ENCODE data around the gene PDE4D.
A peak's percentile ranks its signal among the peaks of the same experiment; 100 is the strongest.

PDE4D gene

DNA sequence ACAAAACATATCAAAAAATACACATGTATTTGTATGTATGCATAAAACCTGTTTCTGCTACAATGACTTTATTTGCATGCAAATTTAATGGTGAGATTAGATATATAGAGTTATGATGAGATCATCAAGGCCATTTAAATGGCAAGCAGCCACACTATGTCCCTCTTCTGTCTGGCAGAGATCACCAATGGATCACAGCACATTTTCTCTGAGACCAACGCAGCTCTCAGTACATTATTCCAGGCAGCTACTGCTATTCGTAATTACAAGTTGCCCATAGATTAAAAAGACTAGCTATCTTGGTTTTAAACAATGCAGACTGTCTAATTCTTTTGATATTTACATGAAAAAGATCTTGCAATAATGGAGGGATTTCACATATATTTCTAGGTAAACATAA is 629.5 kb downstream of the PDE4D start:
- DNase-seq = no peak

DNA sequence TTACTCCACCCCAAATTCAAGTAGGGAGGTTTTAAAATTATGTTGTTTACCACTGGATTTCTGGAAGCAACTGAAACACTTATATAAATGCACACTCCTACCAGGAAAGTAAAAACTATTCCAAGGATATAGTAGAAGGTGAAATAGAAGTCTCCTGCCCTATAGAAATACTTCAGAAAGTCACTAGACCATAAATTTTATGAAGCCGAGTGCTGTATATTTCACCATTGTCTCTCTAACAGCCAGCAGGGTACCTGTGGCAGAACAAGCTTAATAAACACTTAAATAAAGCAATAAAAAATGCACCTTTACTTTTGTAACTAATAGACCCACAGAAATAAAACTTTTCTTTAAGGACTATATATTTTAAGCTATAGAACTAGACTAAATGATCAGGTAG is 631.6 kb downstream of the PDE4D start:
- no peak for DNase-seq

DNA sequence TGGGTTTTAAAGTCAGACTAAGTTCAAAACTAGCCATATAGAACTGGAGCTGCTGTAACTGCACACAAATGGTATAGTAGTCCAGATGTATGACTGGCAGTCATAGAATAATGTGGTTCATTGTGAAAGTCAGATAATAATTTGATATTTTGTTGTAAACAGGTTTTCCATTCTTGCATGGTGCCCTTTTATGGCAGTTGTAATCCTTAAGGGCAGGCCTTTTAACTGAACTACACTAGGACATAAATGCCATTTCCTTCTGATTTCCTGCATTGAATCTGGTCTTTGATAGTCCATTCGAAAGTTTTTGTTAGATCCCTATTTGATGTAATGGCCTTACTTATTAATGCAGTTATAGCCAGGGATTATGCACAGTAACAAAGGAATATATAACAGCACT is 632.6 kb downstream of the PDE4D start:
- no peak for DNase-seq

DNA sequence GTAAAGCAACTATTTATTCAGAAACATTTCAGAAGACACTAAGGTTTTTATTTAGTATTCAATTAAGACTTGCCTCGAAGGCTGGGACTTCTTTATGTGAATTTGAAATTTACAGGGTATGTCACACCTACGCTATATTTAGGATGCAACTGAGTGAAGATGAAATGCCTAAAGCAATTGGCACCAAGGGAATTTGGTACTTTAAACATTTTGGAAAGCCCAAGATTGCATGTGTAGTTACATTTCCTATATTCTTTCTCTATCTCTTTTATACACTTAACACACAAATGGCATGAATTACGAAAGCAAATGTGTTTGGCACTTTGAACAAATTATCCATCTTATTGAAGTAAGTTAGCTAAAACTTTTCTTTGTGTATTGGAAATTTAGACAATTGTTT is 633.3 kb downstream of the PDE4D start:
- no peak for DNase-seq

DNA sequence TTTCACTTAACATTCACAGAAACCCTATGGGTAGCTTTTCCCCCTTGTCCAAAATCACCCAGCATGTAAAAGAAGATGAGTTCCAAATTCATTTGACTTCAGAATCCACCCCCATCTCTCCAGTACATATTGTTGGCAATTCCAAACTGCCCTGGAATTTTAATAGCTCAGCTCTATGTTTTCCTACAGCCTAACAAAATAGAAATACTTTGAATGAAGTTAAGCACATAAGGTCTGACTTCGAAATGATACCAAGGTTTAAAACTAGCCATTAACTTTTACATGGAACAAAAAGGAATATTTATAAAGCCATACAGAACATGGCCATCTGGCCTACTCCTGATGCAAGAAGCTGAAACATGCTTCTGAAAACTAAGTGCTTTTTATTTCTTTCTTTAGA is 634.3 kb downstream of the PDE4D start:
- DNase-seq = no peak

DNA sequence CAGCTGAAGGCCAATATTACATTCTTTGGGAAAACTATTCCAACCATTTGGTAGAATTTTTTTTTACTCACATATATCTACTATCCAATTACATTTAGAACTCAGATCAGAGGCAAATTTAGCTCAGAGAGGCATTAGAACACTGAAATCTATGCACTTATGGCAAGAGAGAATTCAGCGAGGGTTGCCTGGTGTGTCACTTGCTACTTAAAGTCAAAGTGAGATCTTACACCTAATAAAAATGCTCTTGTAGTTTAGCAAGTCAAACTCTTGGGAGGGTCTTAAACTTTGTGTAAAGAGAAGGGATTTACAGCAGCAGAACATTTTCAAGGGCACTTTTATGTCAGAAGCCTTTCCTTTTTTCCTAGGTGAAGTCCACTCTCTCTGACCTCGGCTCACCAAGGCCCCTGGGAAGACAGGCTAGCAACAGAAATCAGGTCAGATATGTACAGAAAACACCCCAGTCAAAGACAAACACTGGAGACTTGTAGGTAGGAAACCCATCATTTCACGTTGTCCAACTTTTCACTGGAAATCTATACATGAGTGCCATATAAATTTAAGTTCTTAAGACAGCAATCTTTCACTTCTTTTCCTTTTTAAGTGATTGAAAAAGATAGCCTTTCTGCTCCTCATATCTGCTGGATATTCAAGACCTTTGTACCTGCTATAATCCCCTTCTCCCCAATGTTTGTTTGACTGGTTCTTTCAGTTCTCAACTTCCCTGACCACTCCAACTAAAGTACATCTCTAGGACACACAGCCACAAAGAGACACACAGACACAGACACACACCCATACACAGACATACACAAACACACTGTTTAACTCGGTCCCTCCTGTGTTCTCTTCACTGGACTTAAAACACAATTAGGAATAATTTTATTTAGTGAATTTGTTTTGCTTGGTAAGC is 635.8 kb downstream of the PDE4D start:
- DNase-seq = no peak

DNA sequence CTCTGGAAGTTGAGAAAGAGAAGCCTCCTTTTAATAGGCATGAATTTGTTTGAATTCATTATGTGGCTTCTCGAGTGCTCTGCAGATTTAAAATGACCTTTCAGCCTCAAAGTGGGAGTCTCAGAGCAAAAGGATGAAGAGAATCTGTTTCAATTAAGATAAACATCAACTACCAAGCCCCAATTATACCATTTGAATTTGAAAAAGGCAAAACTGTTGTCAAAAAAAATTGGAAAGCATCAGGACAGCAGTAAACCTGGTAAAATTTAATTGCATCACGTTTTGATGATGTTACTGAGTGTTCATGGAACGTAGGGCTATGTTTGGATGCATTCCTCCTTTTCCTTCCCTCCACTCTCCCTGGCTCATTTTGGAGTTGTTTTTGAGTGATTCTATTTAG is 637.2 kb downstream of the PDE4D start:
- no peak for DNase-seq

DNA sequence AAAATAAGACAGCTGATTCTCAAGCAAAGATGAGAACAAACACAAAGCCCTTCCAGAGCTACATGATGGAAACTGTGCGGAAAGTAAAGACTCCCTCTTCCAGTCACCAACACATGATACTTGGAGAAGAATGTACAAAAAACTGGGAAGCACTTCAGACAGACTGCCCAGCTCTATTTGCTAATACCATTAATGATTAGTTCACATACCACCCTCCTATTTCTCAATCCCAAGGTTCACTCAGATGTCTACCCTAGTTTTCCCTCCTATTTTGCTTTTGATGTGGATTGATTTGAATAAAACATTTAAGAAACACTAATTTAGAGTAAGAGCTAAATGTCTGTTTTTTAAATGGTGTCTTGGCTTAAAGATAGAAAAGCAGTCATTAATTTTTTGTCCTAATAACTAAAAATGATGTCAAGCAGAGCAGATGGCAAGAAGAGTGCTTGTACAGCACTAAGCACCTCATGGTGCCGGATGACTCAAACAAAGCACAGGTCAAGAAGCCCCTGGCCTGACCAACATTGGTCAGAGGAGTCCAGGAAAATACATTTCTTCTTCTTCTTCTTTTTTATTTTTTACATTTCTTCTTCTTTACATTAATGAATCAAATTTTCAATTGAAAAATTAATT is 639.4 kb downstream of the PDE4D start:
- DNase-seq = no peak

DNA sequence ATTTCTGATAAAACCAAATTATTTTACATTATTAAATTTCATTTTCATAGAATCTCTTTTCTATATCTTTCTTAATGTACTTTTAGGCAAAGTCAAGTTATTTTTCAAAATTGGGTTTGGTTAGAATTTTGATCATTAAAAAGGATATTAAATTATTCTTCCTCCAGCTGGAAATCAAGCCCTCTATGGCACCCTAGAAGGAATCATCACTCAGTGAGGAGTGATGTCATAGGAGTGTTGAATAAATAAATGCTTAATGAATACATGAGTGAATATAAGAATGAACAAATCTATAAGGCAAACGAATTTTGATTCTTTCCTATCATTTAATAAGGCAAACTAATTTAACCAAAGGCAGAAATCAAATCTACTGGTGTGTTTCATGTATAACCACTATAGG is 639.9 kb downstream of the PDE4D start:
- DNase-seq = no peak

DNA sequence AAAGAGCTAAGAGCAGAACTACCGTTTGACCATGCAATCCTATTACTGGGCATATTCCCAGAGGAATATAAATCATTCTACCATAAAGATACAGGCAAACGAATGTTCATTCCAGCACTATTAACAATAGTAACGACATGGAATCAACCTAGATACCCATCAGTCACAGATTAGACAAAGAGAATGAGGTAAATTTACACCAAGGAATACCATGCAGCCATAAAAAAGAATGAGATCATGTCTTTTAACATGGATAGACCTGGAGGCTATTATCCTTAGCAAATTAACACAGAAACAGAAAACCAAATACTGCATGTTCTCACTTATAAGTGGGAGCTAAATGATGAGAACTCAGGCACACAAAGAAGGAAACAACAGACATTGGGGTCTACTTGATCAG is 641.9 kb downstream of the PDE4D start:
- DNase-seq = no peak

DNA sequence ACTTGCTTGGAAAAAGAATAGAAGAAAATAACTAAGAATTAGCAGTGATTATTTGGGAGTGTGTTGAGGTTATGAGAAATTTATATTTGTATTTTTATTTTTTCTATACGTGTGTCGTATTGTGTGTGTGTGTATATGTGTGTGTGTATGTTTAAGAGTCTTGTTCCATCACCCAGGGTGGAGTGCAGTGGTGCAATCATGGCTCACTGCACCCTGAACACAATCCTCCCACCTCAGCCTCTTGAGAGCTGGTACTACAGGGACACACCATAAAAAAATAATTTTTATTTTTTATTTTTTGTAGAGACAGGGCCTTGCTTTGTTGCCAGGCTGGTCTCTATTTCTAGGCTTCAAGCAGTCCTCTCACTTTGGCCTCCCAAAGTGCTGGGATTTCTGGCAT is 643.8 kb downstream of the PDE4D start:
- no peak for DNase-seq

DNA sequence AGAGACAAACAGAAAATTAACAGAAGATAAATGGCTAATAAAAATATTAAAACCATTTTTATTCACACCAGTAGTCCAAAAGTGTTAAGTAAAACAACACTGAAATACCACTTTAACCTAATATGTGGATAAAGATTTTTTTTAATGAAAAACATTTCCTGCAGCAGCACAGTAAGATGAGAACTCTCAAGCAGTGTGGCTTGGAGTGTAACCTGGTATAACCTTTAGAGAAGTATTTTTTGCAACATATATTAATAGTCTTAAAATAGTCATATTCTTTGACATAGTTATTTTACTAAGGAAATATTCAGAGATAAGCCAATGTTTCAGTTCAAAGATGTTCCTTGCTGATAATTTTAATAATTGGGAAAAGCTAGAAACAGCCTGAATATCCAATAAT is 644.4 kb downstream of the PDE4D start:
- DNase-seq = no peak

DNA sequence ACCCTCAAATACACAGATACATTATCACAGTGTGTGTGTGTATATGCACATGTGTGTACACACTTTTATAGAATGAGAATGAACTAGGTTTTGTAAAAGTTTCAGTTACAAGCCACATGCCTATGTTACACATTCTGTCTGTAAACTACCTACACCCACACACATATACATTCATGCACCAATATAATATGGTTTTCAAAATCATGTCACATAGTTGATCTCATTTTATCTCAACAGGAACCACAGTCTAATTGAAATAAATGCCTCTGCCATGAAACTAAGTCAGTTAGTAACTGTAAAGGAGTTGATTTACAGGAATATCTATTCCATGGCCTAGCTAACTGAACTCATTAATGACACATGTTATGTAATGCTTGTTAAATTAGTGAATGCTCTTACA is 646.6 kb downstream of the PDE4D start:
- DNase-seq = no peak

DNA sequence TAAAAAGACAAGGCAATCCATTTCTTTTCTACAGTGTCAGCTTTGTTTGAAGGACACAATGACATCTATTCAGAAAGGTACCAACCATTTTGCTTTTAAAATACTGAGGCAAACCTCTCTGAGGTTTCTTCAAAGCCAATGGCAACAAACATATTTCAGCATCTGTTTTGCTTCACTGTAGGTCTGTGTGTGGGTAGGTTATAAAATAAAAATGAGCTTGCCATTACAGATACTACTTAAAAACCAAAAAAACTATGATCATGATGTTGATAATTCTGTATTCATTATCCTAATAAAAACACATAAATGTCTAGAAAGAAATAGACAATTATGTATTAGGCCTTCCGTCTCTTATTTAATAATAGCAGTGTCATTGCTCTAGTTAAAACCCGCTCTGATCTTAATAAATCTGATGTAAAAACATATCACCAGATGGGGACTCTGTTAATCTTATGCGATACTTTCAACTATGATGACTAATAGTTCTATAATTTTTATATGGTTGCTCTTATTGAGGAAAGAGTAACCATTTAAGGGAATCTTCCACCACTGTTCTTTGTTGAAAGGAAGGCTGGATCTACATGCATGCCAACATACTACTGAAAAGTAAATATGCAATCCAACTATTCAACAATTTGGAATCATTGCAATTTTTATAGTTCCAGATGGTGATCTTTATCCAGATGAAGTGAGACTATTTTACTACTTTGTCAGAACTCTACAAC is 647.2 kb downstream of the PDE4D start:
- DNase-seq = no peak

DNA sequence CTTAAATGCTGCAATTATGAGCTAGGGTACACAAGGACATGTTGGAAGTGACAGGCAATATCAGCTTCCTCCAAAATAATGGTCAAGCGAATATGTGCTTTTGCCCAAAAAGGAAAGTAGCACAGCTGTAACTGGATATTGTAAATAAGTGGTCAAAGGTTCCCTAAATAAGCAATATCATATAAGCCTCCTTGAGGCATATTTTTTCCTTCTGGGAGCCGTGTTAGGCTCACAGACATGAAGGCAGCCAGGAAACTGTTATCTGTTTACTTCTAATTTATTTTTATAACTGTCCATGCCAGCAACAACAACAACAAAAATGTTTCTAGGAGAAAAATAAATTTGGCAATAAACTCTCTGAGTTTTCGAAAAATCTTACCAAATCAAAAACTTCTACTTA is 648.3 kb downstream of the PDE4D start:
- no peak for DNase-seq

DNA sequence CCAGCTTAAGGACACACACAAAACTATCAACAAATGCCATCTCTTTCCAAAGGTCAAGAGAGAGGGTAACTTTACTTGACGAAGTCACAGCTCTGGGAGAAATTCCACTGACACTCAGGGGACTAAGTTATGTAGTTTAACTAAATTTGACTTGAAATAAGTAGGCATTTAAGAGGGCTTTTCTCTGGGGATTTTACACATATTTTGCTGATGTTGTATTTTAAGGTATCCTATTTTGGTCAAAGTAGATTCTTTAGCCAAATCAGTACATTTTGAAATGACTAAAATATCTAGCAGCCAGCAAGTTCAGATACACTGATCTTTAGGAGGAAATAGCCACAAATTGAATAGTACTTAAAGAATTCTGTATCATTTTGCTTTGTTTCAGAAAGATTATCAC is 652.0 kb downstream of the PDE4D start:
- no peak for DNase-seq

DNA sequence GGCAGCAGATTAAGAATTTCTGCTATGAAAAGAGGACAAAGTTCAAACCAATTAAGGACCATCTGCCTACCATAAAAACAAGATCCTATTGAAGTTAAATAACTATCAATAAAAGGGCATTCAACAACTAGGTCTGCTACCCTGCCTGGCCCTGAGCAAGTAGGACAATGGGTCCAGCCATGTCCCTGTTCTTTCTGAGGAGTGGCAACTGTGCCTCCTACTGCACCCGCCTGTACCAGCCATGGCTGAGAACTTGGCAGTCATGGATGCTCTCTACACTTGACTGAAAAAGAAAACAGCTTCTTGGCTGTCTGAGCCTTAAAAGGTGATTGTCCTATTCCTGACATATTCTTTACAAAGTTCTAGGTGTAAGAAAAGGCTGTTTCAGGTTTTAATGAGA is 652.4 kb downstream of the PDE4D start:
- peak in 5 of 51 donors; percentile 1 to 28 (median 3) for DNase-seq

DNA sequence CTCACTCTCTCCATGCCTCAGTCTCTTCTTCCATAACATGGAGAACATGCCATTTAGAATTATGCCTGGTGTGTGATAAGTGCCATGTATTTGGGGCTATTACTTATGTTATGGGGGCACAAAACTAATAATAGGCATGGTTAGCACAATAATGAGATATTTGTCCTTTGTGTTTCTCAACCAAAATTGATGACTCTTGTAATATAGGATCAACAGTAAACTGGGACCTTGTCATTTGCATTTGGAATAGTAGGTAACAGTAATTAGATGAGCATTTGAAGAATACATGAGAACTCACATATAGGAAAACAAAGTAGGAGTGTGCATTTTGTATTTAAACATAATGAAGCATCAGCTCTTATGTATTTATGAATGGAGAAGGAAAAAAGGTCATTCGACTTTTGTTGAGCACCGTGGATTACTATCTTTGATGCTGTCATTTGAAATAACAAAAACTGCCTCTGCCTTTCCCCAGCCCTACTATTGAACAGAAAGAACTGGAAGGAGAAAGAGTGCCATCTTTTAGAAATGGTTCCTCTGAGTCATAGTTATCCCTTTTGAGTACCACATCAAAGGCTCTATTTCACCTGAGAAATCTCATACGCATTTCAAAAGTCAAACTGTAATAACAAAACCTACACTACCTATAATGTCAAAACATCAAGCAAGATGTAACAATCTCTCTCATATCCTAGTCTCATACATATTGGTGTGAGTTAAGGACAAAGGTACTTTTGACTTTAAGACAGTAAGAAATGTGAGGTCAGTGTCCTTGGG is 655.2 kb downstream of the PDE4D start:
- DNase-seq = no peak

DNA sequence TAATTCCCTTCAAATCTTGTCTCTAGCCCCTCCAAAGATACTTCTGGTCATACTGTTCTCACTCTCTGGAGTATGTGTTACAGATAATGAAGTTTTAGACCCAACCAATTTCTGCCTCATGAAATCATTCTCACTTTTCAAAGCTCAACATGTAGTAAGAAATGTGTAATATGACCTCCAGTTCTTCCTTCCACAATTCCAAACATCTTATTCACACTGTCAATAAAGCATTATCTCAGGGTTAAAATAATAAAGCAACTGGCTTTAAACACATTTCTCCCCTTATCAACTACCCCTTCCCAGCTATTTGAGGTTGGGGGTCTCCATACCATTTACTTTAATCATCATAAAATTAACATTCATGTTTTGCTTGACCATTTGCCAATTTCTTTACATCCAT is 656.5 kb downstream of the PDE4D start:
- no peak for DNase-seq

DNA sequence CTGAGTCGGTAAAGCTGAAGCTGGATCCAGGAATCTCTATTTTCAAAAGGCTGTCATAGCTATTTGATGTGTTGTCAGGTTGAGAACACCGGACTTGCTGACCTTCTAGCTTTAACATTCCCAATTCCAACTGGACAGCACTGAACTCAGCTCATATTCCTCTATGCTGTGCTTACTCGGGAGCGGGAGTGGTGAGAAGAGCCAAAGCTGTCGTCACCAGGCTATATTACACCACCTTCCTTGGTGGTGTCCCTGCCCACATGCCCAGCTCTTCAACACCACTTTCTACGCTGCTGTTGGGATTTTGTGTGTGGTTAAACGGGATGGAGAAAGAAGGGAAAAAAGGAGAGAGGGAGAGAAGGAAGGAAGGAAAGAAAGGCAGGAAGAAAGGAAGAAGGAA is 657.1 kb downstream of the PDE4D start:
- no peak for DNase-seq

DNA sequence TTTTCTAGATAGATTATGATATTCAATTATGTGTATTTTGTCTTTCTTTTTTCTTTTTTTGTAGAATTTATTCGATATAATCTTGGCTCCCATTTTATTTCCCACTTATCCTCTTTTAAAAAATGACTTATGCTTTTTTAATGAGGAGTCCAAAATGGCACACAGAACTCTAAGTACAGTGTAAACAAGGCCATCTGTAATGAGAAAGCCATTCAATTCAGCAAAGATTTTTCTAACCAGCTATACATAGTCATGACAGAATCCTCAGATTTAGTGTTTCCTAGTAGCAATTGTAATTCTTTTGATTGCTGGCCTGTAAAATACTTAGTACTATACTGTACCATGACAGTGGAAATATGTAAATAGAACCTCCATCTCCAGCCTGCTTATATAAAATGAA is 659.3 kb downstream of the PDE4D start:
- no peak for DNase-seq

All from hypothalamus (tissue), 51 donors.